Spleen (tissue), 3 donors: Measurements from ENCODE around the gene C1QTNF1.

Experiments
- POLR2A ChIP-seq, 3 donors: fragments of 450-650 bp; IDR thresholded peaks; one replicate each; pipeline ENCODE4 v1.5.1; 2017; ENCODE audit warnings: antibody characterized with exemption in 3 of 3, mild to moderate bottlenecking in 1 of 3
- POLR2AphosphoS5 ChIP-seq, 3 donors: sonication (generic); formaldehyde crosslinking; IDR thresholded peaks; one replicate each; pipeline ENCODE4 v1.5.1; 2017; ENCODE audit warnings: antibody characterized with exemption in 3 of 3

DNA sequence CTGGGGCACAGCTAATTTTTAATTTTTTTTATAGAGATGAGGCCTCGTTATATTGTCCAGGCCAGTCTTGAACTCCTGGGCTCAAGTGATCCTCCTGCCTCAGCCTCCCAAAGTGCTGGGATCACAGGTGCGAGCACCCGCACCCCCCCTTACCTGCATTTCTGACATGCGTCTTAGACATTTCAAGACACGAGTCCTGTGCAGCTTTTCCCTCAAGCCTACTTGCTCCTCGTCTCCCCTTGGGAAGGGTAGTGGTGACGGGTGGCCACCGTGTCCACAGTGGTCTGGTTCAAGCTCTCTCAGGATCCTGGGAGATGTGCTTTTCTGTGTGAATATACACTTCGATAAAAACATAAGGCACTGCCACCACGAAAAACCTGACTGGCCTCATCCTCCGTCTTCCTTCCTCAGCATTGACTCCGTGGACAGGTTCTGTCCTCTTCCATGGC is 24.0 kb upstream of the C1QTNF1 start:
- TF ChIP-seq POLR2AphosphoS5 (IDR thresholded peaks at IDR 0.05) (no peak), POLR2A (IDR thresholded peaks at IDR 0.05) (no peak)
